B cell (primary cell): ENCODE results near the gene DTL. TPM values are rescaled to one million over a fixed set of nuclear protein-coding genes. Genes with fewer than 3 reads are reported as not detected.

Experiments used
- ATAC-seq: fragments of 200-7000 bp; cut with Tn5 transposase; one replicate; pipeline ENCODE4 v1.10.0; 2021; ENCODE audit warnings: low read depth, mild to moderate bottlenecking, moderate number of reproducible peaks, moderate library complexity
- CTCF ChIA-PET: fragments of 350-600 bp; sonication (Branson Sonifier 250); formaldehyde crosslinking; loops from one replicate; lab custom pipeline; 2021; ENCODE audit warnings: antibody characterized with exemption, inconsistent platforms; lab: Charles Lee
- POLR2A ChIA-PET: fragments of 350-600 bp; sonication (Branson Sonifier 250); formaldehyde crosslinking; loops from one replicate; lab custom pipeline; 2021; ENCODE audit warnings: antibody characterized with exemption; lab: Charles Lee
- DNase-seq: peaks from one replicate; pipeline ENCODE4 v3.0.0; 2013
- H2AFZ ChIP-seq: 2 replicates; pipeline ENCODE4 v1.6.1; 2012; ENCODE audit warnings: mild to moderate bottlenecking, low read depth, low read length; ENCODE audit not compliant: insufficient read depth, poor library complexity, severe bottlenecking
- H3K27ac ChIP-seq, 2 donors: 1 replicate in 1 of 2; 2 replicates in 1 of 2; pipeline ENCODE4 v1.5.1; 2012 to 2013; ENCODE audit warnings: low read length in 2 of 2, mild to moderate bottlenecking in 2 of 2, moderate library complexity in 1 of 2
- H3K27me3 ChIP-seq, 4 experiments: fragments of 200-600 bp in 1 of 4; sonication (generic) in 1 of 4; replicated peaks in 1 of 4; 1 replicate in 2 of 4; 2 replicates in 2 of 4; pipeline versions ENCODE4 v1.6.1 to v1.7.0; 2013 to 2016; ENCODE audit warnings: low read length in 3 of 4, mild to moderate bottlenecking in 2 of 4, mixed read lengths in 1 of 4, moderate library complexity in 1 of 4; ENCODE audit not compliant: insufficient read depth in 4 of 4, control insufficient read depth in 3 of 4; ENCODE audit errors: control extremely low read depth in 1 of 4
- H3K36me3 ChIP-seq, 2 experiments: replicated peaks in 1 of 2; 1 replicate in 1 of 2; 2 replicates in 1 of 2; pipeline versions ENCODE4 v1.6.1 to v1.7.1; 2013; ENCODE audit warnings: low read length in 1 of 2; ENCODE audit not compliant: insufficient read depth in 2 of 2, control insufficient read depth in 1 of 2; ENCODE audit errors: control extremely low read depth in 1 of 2, extremely low read depth in 1 of 2
- H3K4me1 ChIP-seq, 2 donors: fragments of 200-600 bp in 1 of 2; sonication (generic) in 1 of 2; 1 replicate in 1 of 2; 2 replicates in 1 of 2; pipeline versions ENCODE4 v1.5.1 to v1.6.1; 2013 to 2017; ENCODE audit warnings: low read length in 2 of 2; ENCODE audit not compliant: control insufficient read depth in 2 of 2, insufficient read depth in 2 of 2
- H3K4me2 ChIP-seq: replicated peaks from 2 replicates; pipeline ENCODE3; 2012; ENCODE audit warnings: mild to moderate bottlenecking, low read depth, low read length; ENCODE audit not compliant: poor library complexity, severe bottlenecking
- H3K4me3 ChIP-seq, 5 experiments: fragments of 200-600 bp in 1 of 5; sonication (generic) in 1 of 5; 1 replicate in 3 of 5; 2 replicates in 2 of 5; pipeline versions ENCODE4 v1.5.1 to v1.7.0; 2011 to 2016; ENCODE audit warnings: low read length in 4 of 5, mild to moderate bottlenecking in 4 of 5, low read depth in 2 of 5, control low read depth in 1 of 5, moderate library complexity in 1 of 5; ENCODE audit not compliant: insufficient read depth in 1 of 5; ENCODE audit errors: control extremely low read depth in 1 of 5, extremely low read depth in 1 of 5
- H3K79me2 ChIP-seq: fragments of 200-600 bp; sonication (generic); one replicate; pipeline ENCODE4 v1.6.0; 2016; ENCODE audit warnings: low read length; ENCODE audit not compliant: control insufficient read depth, insufficient read depth
- H3K9ac ChIP-seq: fragments of 200-600 bp; sonication (generic); 2 replicates; pipeline ENCODE4 v1.6.1; 2017; ENCODE audit warnings: mild to moderate bottlenecking, low read length, moderate library complexity
- H3K9me3 ChIP-seq, 3 donors: one replicate each; pipeline versions ENCODE4 v1.6.1 to v1.7.1; 2013; ENCODE audit warnings: low read length in 2 of 3; ENCODE audit not compliant: control insufficient read depth in 2 of 3, insufficient read depth in 1 of 3; ENCODE audit errors: control extremely low read depth in 1 of 3
- H4K20me1 ChIP-seq: 2 replicates; pipeline ENCODE4 v1.6.0; 2012; ENCODE audit warnings: mild to moderate bottlenecking, low read length; ENCODE audit not compliant: insufficient read depth, control insufficient read depth, poor library complexity, severe bottlenecking
- H3K27ac Mint-ChIP-seq: one replicate; pipeline ENCODE4 v1.8.0; 2021; ENCODE audit warnings: mixed read lengths
- H3K27me3 Mint-ChIP-seq: one replicate; pipeline ENCODE4 v1.8.0; 2021; ENCODE audit warnings: mixed read lengths
- H3K4me1 Mint-ChIP-seq: one replicate; pipeline ENCODE4 v1.8.0; 2021; ENCODE audit warnings: mixed read lengths
- H3K4me3 Mint-ChIP-seq: one replicate; pipeline ENCODE4 v1.8.0; 2021; ENCODE audit warnings: mixed read lengths
- H3K9me3 Mint-ChIP-seq: one replicate; pipeline ENCODE4 v1.8.0; 2022; ENCODE audit warnings: mixed read lengths; ENCODE audit not compliant: insufficient read depth
- EZH2 ChIP-seq: IDR thresholded peaks from 2 replicates; pipeline ENCODE4 v1.6.1; 2012; ENCODE audit warnings: borderline replicate concordance, low read depth, mild to moderate bottlenecking, moderate library complexity, low read length; ENCODE audit not compliant: insufficient read depth, poor library complexity, severe bottlenecking
- WGBS: methylation state at CpG from one replicate; pipeline ENCODE4 v1.1.5; 2013; ENCODE audit warnings: missing lambda C conversion rate; ENCODE audit not compliant: insufficient coverage; 5-methylcytosine and 5-hydroxymethylcytosine counted together
- intact Hi-C: fragments of 100-400 bp; cut with micrococcal nuclease; formaldehyde crosslinking; loops from one replicate; pipeline ENCODE4 v1.10.0; 2022
- polyA plus RNA-seq: library from polyadenylated mRNA; depleted of rRNA; stranded (reverse); fragments of >200 nt; gene quantifications from 2 replicates; pipeline ENCODE4 v1.2.3, GENCODE V29; 2012
- small RNA-seq: library from RNA; depleted of rRNA; stranded (forward); fragments of <200 nt; gene quantifications from one replicate; pipeline ENCODE3, GENCODE V24; 2012; ENCODE audit warnings: low replicate concordance, low read depth; ENCODE audit not compliant: insufficient read length
- total RNA-seq, 2 donors: library from RNA; stranded (reverse); fragments of 120-200 nt in 1 of 2; gene quantifications; 1 replicate in 1 of 2; 2 replicates in 1 of 2; pipeline versions ENCODE4 v1.2.3 to v1.2.4, GENCODE V29; 2013 to 2022
- TF ChIP-seq, protein P1 (sequence below): fragments of 200-600 bp; IDR thresholded peaks from one replicate; pipeline ENCODE4 v1.8.0; 2022; ENCODE audit warnings: antibody characterized with exemption, mild to moderate bottlenecking

Gene DTL
- total and polyA plus RNA-seq, 2 donors (not counting 1 experiment from before 2014, with no cell fraction given) = 0.37 to 0.39 TPM

DNA sequence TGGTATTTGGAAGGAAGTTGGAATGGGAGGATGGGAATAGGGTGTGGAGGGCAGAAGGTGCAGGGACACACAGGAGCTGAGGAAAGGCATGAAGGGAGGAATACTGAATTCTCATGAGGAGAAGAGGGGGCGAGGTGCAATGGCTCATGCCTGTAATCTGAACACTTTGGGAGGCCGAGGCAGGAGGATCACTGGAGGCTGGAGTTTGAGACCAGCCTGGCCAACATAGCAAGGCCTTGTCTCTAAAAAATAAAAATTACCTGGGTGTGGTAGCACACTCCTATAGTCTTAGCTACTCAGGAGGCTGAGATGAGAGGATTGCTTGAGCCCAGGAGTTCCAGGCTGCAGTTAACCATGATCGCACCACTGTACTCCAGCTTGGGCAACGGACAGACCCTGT is 117.3 kb downstream of the DTL start:
- Mint-ChIP-seq H3K4me1 (no peaks in the 10 kb centered on the region), H3K27me3 (peaks cover 3% of the 10 kb centered on the region), H3K9me3 (no peaks in the 10 kb centered on the region), H3K27ac (no peak overlapping the region), H3K4me3 (no peak overlapping the region)
- no peaks in the 10 kb centered on the region for H3K36me3 ChIP-seq
- DNase-seq (no peak), ATAC-seq (no peak)
- no peaks in the 10 kb centered on the region for H3K4me1 ChIP-seq
- intact Hi-C loops = no loop called here
- H3K9me3 ChIP-seq = no peaks in the 10 kb centered on the region
- ChIA-PET CTCF (interaction anchor here (0.7 to 1.1 kb wide), 2 partner anchors 11 to 1218 kb away, joined by 3 to 4 read pairs; no protein-coding TSS in a partner anchor), POLR2A (no interaction called here)
- no peak overlapping the region for H2AFZ ChIP-seq
- no peak overlapping the region for H3K4me2 ChIP-seq
- no peak overlapping the region for H3K4me3 ChIP-seq
- no peak overlapping the region for H3K9ac ChIP-seq
- H3K27me3 ChIP-seq = no peaks in the 10 kb centered on the region
- TF ChIP-seq EZH2 = no peak
- TF ChIP-seq, protein P1, sequence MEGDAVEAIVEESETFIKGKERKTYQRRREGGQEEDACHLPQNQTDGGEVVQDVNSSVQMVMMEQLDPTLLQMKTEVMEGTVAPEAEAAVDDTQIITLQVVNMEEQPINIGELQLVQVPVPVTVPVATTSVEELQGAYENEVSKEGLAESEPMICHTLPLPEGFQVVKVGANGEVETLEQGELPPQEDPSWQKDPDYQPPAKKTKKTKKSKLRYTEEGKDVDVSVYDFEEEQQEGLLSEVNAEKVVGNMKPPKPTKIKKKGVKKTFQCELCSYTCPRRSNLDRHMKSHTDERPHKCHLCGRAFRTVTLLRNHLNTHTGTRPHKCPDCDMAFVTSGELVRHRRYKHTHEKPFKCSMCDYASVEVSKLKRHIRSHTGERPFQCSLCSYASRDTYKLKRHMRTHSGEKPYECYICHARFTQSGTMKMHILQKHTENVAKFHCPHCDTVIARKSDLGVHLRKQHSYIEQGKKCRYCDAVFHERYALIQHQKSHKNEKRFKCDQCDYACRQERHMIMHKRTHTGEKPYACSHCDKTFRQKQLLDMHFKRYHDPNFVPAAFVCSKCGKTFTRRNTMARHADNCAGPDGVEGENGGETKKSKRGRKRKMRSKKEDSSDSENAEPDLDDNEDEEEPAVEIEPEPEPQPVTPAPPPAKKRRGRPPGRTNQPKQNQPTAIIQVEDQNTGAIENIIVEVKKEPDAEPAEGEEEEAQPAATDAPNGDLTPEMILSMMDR = no peak
- no peaks in the 10 kb centered on the region for H3K79me2 ChIP-seq
- H4K20me1 ChIP-seq = no peaks in the 10 kb centered on the region
- no peak overlapping the region for H3K27ac ChIP-seq
- WGBS = 100% methylated on average over 2 of the region's 4 CpGs

DNA sequence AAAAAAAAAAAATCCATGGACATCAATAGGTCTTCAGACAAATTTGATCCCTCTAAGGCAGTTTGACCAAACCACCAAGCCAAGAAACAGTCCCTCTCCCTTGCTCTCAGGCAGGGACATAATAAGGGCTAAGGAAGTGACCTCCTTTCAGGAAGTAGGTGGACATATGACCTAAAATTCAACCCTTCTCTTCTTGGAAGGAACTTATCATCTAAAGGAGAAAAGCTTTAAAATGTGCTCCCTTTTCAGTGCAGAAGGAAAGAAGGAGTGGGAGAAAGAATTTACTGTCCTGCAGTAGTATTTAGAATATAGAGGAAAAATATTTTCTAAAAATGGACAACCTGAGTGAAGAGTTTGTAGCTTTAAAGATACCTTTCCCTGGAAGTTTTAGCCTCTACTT is 118.1 kb downstream of the DTL start:
- Histone ChIP-seq H3K27me3 (no peaks in the 10 kb centered on the region), H2AFZ (no peak overlapping the region), H3K36me3 (no peaks in the 10 kb centered on the region), H3K79me2 (no peaks in the 10 kb centered on the region), H3K4me1 (no peaks in the 10 kb centered on the region), H3K4me3 (no peak overlapping the region), H3K9me3 (no peaks in the 10 kb centered on the region), H4K20me1 (no peaks in the 10 kb centered on the region), H3K4me2 (no peak overlapping the region), H3K27ac (no peak overlapping the region), H3K9ac (no peak overlapping the region)
- CTCF ChIA-PET = no interaction called here
- ATAC-seq (no peak), DNase-seq (no peak)
- intact Hi-C loops = no loop called here
- H3K4me3 Mint-ChIP-seq = no peak overlapping the region
- POLR2A ChIA-PET = no interaction called here
- no peak overlapping the region for H3K27ac Mint-ChIP-seq
- peaks cover 3% of the 10 kb centered on the region for H3K27me3 Mint-ChIP-seq
- TF ChIP-seq EZH2 = no peak
- TF ChIP-seq, protein P1 = no peak
- no peaks in the 10 kb centered on the region for H3K9me3 Mint-ChIP-seq
- H3K4me1 Mint-ChIP-seq = no peaks in the 10 kb centered on the region

Small RNAs within 50 kb of the gene (small RNA-seq; reads per million reads assigned to genes)
- gene MIR3122 = not detected
- not detected for gene RF00568
- not detected for gene RN7SKP98

Other genes with a start within 250 kb of the DTL start
- gene LPGAT1, start 205.0 kb upstream of the DTL start, total RNA-seq = 60.1 and 63.8 TPM in 2 replicates
- gene LPGAT1, start 205.0 kb upstream of the DTL start, polyA plus RNA-seq = 9.3 and 16.3 TPM in 2 replicates
- gene INTS7, start 191 bp upstream of the DTL start, total RNA-seq = 15.9 and 19.2 TPM in 2 replicates
- gene INTS7, start 191 bp upstream of the DTL start, polyA plus RNA-seq = 7.5 and 8.3 TPM in 2 replicates
- gene PPP2R5A, start 249.7 kb downstream of the DTL start, total RNA-seq = 41.1 and 43.4 TPM in 2 replicates
- gene PPP2R5A, start 249.7 kb downstream of the DTL start, polyA plus RNA-seq = 22.4 and 33.4 TPM in 2 replicates